ENCODE data around the gene SEMG1.

- TF ChIP-seq POLR2A (IDR thresholded peaks at IDR 0.05), result no peak
- TF ChIP-seq CTCF (IDR thresholded peaks at IDR 0.05), result no peak
Measured at GRCh38 chr20:45258664-45259063, 51.8 kb downstream of the SEMG1 start.
